ENCODE results near the gene CNIH3.
"Not testable (repeated sequence)": the region's sequence is repeated elsewhere in the genome, so short reads cannot be mapped to it uniquely, and the experiment has no call there.

GRCh38 chr1:224686140-224686539, 70.0 kb downstream of the CNIH3 start:
- TF ChIP-seq CTCF (IDR thresholded peaks at IDR 0.05; ENCODE audit: low read length); EZH2 (IDR thresholded peaks at IDR 0.05; ENCODE audit: borderline replicate concordance, low read length): not testable (repeated sequence)

Measured in OCI-LY1 (cell line).